Glutamatergic neuron (in vitro differentiated cells): ENCODE results near the gene NPAS2. TPM values are rescaled to one million over a fixed set of nuclear protein-coding genes. Genes with fewer than 3 reads are reported as not detected.

Experiments
- DNase-seq: peaks from one replicate; pipeline ENCODE4 v3.0.0; 2022
- H3K27ac Mint-ChIP-seq: one replicate; pipeline ENCODE4 v1.8.0; 2020; ENCODE audit warnings: mild to moderate bottlenecking, mixed read lengths, inconsistent platforms; ENCODE audit not compliant: unreplicated experiment
- H3K27me3 Mint-ChIP-seq: one replicate; pipeline ENCODE4 v1.8.0; 2020; ENCODE audit warnings: mild to moderate bottlenecking, moderate library complexity, mixed read lengths, inconsistent platforms; ENCODE audit not compliant: unreplicated experiment
- H3K36me3 Mint-ChIP-seq: one replicate; pipeline ENCODE4 v1.8.0; 2020; ENCODE audit warnings: mild to moderate bottlenecking, mixed read lengths, inconsistent platforms; ENCODE audit not compliant: unreplicated experiment
- H3K4me1 Mint-ChIP-seq: one replicate; pipeline ENCODE4 v1.8.0; 2020; ENCODE audit warnings: mild to moderate bottlenecking, low read depth, mixed read lengths, inconsistent platforms; ENCODE audit not compliant: unreplicated experiment
- H3K4me3 Mint-ChIP-seq: one replicate; pipeline ENCODE4 v1.8.0; 2020; ENCODE audit warnings: mild to moderate bottlenecking, mixed read lengths, inconsistent platforms; ENCODE audit not compliant: unreplicated experiment
- H3K9me3 Mint-ChIP-seq: one replicate; pipeline ENCODE4 v1.8.0; 2020; ENCODE audit warnings: mild to moderate bottlenecking, moderate library complexity, mixed read lengths, inconsistent platforms; ENCODE audit not compliant: unreplicated experiment
- CTCF ChIP-seq: fragments of 200-600 bp; sonication (generic); IDR thresholded peaks from one replicate; pipeline ENCODE4 v1.5.0; 2021; ENCODE audit not compliant: partially characterized antibody, unreplicated experiment
- total RNA-seq: library from RNA; stranded (reverse); fragmentation: NEBNext Ultra II Directional; extraction: Animal tissue kit (Norgen Biotek cat#: 25700); gene quantifications from one replicate; pipeline ENCODE4 v1.2.1, GENCODE V29; 2021; ENCODE audit not compliant: unreplicated experiment

Gene NPAS2
- total RNA-seq, 1 donor from 2014 or later = 0.54 TPM

GRCh38 chr2:100956081-100956480, 136.1 kb downstream of the NPAS2 start:
- DNase-seq = no peak
- Mint-ChIP-seq H3K4me1 (no peaks in the 10 kb centered on the region), H3K27me3 (no peaks in the 10 kb centered on the region), H3K36me3 (no peaks in the 10 kb centered on the region), H3K4me3 (no peak overlapping the region), H3K9me3 (no peaks in the 10 kb centered on the region), H3K27ac (no peak overlapping the region)
- TF ChIP-seq CTCF = no peak

GRCh38 chr2:100957996-100958653, 138.2 kb downstream of the NPAS2 start:
- H3K4me1 Mint-ChIP-seq = no peaks in the 10 kb centered on the region
- H3K27me3 Mint-ChIP-seq = no peaks in the 10 kb centered on the region
- DNase-seq = no peak
- H3K9me3 Mint-ChIP-seq = peaks cover 2% of the 10 kb centered on the region
- no peak overlapping the region for H3K27ac Mint-ChIP-seq
- no peak overlapping the region for H3K4me3 Mint-ChIP-seq
- no peak for TF ChIP-seq CTCF
- no peaks in the 10 kb centered on the region for H3K36me3 Mint-ChIP-seq

- Mint-ChIP-seq H3K27me3 (no peaks in the 10 kb centered on the region), H3K4me3 (no peak overlapping the region), H3K27ac (no peak overlapping the region), H3K4me1 (no peaks in the 10 kb centered on the region), H3K36me3 (no peaks in the 10 kb centered on the region), H3K9me3 (peaks cover 2% of the 10 kb centered on the region)
- TF ChIP-seq CTCF = no peak
- DNase-seq = no peak
These were observed 139.4 kb downstream of the NPAS2 start for GRCh38 chr2:100959225-100959880.

GRCh38 chr2:100960688-100961087, 140.7 kb downstream of the NPAS2 start:
- no peak overlapping the region for H3K27ac Mint-ChIP-seq
- no peaks in the 10 kb centered on the region for H3K36me3 Mint-ChIP-seq
- DNase-seq = no peak
- no peaks in the 10 kb centered on the region for H3K4me1 Mint-ChIP-seq
- peaks cover 2% of the 10 kb centered on the region for H3K9me3 Mint-ChIP-seq
- no peaks in the 10 kb centered on the region for H3K27me3 Mint-ChIP-seq
- no peak for TF ChIP-seq CTCF
- no peak overlapping the region for H3K4me3 Mint-ChIP-seq

- no peak for TF ChIP-seq CTCF
- Mint-ChIP-seq H3K9me3 (peaks cover 2% of the 10 kb centered on the region), H3K27me3 (no peaks in the 10 kb centered on the region), H3K36me3 (no peaks in the 10 kb centered on the region), H3K4me1 (no peaks in the 10 kb centered on the region), H3K27ac (no peak overlapping the region), H3K4me3 (no peak overlapping the region)
- DNase-seq = no peak
These were observed 142.6 kb downstream of the NPAS2 start for GRCh38 chr2:100962366-100963025.
